ENCODE data around the gene TBC1D5. TPM values are rescaled to one million over a fixed set of nuclear protein-coding genes. Genes with fewer than 3 reads are reported as not detected.

TBC1D5 gene
- total RNA-seq, 1 experiment from 2014 or later: 38.3 TPM

GRCh38 chr3:17580901-17581300 is 161.5 kb downstream of the TBC1D5 start:
- no peak for TF ChIP-seq CTCF (IDR thresholded peaks at IDR 0.05; ENCODE audit: unreplicated experiment)
- no peak for DNase-seq
- Mint-ChIP-seq H3K9me3 (ENCODE audit: low read depth, unreplicated experiment) (no peaks in the 10 kb centered on the region), H3K4me3 (ENCODE audit: low read depth, unreplicated experiment) (no peak overlapping the region), H3K36me3 (ENCODE audit: insufficient read depth, unreplicated experiment) (no peaks in the 10 kb centered on the region), H3K4me1 (ENCODE audit: low read depth, unreplicated experiment) (no peaks in the 10 kb centered on the region), H3K27me3 (ENCODE audit: unreplicated experiment) (no peaks in the 10 kb centered on the region), H3K27ac (ENCODE audit: unreplicated experiment) (no peak overlapping the region)
- CTCF ChIA-PET: no interaction called here
- intact Hi-C loops (cut with micrococcal nuclease; ENCODE audit: unreplicated experiment): no loop called here
- no TSS peak for BruUV-seq (replicated peaks)

- Mint-ChIP-seq H3K27me3 (ENCODE audit: unreplicated experiment) (no peaks in the 10 kb centered on the region), H3K27ac (ENCODE audit: unreplicated experiment) (no peak overlapping the region), H3K4me1 (ENCODE audit: low read depth, unreplicated experiment) (no peaks in the 10 kb centered on the region), H3K4me3 (ENCODE audit: low read depth, unreplicated experiment) (no peak overlapping the region), H3K9me3 (ENCODE audit: low read depth, unreplicated experiment) (no peaks in the 10 kb centered on the region), H3K36me3 (ENCODE audit: insufficient read depth, unreplicated experiment) (no peaks in the 10 kb centered on the region)
- no peak for TF ChIP-seq CTCF (IDR thresholded peaks at IDR 0.05; ENCODE audit: unreplicated experiment)
- CTCF ChIA-PET: no interaction called here
- intact Hi-C loops (cut with micrococcal nuclease; ENCODE audit: unreplicated experiment): no loop called here
- BruUV-seq (replicated peaks): no TSS peak
- DNase-seq: no peak
Measured at GRCh38 chr3:17579289-17580031, 163.0 kb downstream of the TBC1D5 start.

DNA sequence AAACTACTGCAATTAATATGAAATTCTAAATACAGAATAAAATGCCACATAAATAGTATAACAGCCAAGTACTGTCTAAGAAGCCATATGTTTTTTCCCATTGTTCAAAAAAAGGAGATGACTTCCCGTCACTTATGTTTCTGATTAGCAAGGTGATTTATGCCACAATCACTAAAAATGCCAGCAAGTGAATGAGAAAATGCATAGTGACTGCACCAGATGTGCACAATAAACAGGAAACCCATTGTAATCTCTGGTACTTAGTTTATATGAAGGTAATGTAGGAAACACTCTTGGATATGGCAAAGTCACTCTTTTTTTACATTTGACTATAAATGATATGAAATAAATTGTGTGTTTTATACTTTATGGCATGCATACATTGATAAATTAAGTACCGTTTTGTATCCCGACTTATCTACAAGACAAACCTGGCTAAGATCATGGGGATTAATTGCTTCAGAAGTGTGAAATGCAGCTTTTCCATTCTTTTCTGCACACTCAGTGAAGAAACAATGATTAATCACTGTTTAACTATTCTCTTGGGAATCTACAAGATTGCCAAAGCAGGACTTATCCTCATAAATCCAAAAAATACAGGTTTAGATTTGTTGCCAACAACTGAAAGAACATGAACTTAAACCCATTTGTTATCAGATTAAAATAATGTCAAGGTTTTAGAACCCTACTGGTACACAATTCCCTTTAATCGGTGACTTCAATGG is 164.5 kb downstream of the TBC1D5 start:
- no TSS peak for BruUV-seq (replicated peaks)
- no peaks in the 10 kb centered on the region for H3K9me3 Mint-ChIP-seq (ENCODE audit: low read depth, unreplicated experiment)
- TF ChIP-seq CTCF (IDR thresholded peaks at IDR 0.05; ENCODE audit: unreplicated experiment): no peak
- CTCF ChIA-PET: no interaction called here
- no peak overlapping the region for H3K4me3 Mint-ChIP-seq (ENCODE audit: low read depth, unreplicated experiment)
- DNase-seq: no peak
- H3K36me3 Mint-ChIP-seq (ENCODE audit: insufficient read depth, unreplicated experiment): no peaks in the 10 kb centered on the region
- intact Hi-C loops (cut with micrococcal nuclease; ENCODE audit: unreplicated experiment): no loop called here
- no peaks in the 10 kb centered on the region for H3K4me1 Mint-ChIP-seq (ENCODE audit: low read depth, unreplicated experiment)
- no peak overlapping the region for H3K27ac Mint-ChIP-seq (ENCODE audit: unreplicated experiment)
- H3K27me3 Mint-ChIP-seq (ENCODE audit: unreplicated experiment): no peaks in the 10 kb centered on the region

GRCh38 chr3:17573396-17573795 is 169.0 kb downstream of the TBC1D5 start:
- TF ChIP-seq CTCF (IDR thresholded peaks at IDR 0.05; ENCODE audit: unreplicated experiment): no peak
- H3K9me3 Mint-ChIP-seq (ENCODE audit: low read depth, unreplicated experiment): no peaks in the 10 kb centered on the region
- BruUV-seq (replicated peaks): no TSS peak
- no peaks in the 10 kb centered on the region for H3K36me3 Mint-ChIP-seq (ENCODE audit: insufficient read depth, unreplicated experiment)
- CTCF ChIA-PET: no interaction called here
- no peaks in the 10 kb centered on the region for H3K4me1 Mint-ChIP-seq (ENCODE audit: low read depth, unreplicated experiment)
- H3K27me3 Mint-ChIP-seq (ENCODE audit: unreplicated experiment): no peaks in the 10 kb centered on the region
- no peak overlapping the region for H3K27ac Mint-ChIP-seq (ENCODE audit: unreplicated experiment)
- intact Hi-C loops (cut with micrococcal nuclease; ENCODE audit: unreplicated experiment): no loop called here
- DNase-seq: no peak
- no peak overlapping the region for H3K4me3 Mint-ChIP-seq (ENCODE audit: low read depth, unreplicated experiment)

Data from Calu3 (cell line).